Endothelial cell of umbilical vein (primary cell): ENCODE results near the gene RYR1. TPM values are rescaled to one million over a fixed set of nuclear protein-coding genes. Genes with fewer than 3 reads are reported as not detected.

Experiments used
- BruUV-seq: library from RNA; stranded (reverse); fragments of 400-500 nt; replicated peaks from 2 replicates; lab custom pipeline; 2021; lab: Mats Ljungman, UMichigan
- CTCF ChIA-PET: fragments of 300-600, 350-600 bp; sonication (Branson Sonifier 250); formaldehyde crosslinking; loops from one replicate; lab custom pipeline; 2021; ENCODE audit warnings: antibody characterized with exemption, inconsistent platforms; lab: Charles Lee
- POLR2A ChIA-PET: fragments of 300-600, 350-600 bp; sonication (Branson Sonifier 250); formaldehyde crosslinking; loops from one replicate; lab custom pipeline; 2021; ENCODE audit warnings: antibody characterized with exemption, inconsistent platforms; lab: Charles Lee
- DNase-seq: peaks from one replicate; pipeline ENCODE4 v3.0.0-alpha.2; 2011; ENCODE audit warnings: low read depth, low spot score
- FAIRE-seq: peaks from 2 replicates; lab custom pipeline; 2011; peaks lifted over from hg19 to GRCh38; lab: Jason Lieb, UNC
- H2AFZ ChIP-seq: 2 replicates; pipeline ENCODE4 v1.6.0; 2012; ENCODE audit warnings: low read depth, low read length, control low read depth, inconsistent platforms
- H3K27ac ChIP-seq: 2 replicates; pipeline ENCODE4 v1.5.1; 2011; ENCODE audit warnings: low read depth, mild to moderate bottlenecking, control low read depth, low read length, moderate library complexity; ENCODE audit not compliant: insufficient read depth
- H3K27me3 ChIP-seq, 2 experiments: 2 replicates each; pipeline versions ENCODE4 v1.6.0 to v1.6.1; 2011; ENCODE audit warnings: low read length in 2 of 2, mixed read lengths in 1 of 2; ENCODE audit not compliant: control insufficient read depth in 2 of 2, insufficient read depth in 2 of 2
- H3K36me3 ChIP-seq, 2 experiments: 2 replicates in 1 of 2; 3 replicates in 1 of 2; pipeline ENCODE4 v1.5.1; 2011; ENCODE audit warnings: low read length in 2 of 2, mild to moderate bottlenecking in 1 of 2, moderate library complexity in 1 of 2; ENCODE audit not compliant: control insufficient read depth in 2 of 2, insufficient read depth in 2 of 2; ENCODE audit errors: extremely low read depth in 1 of 2
- H3K4me1 ChIP-seq: 3 replicates; pipeline ENCODE4 v1.5.1; 2011; ENCODE audit warnings: mild to moderate bottlenecking, low read length; ENCODE audit not compliant: control insufficient read depth, insufficient read depth; ENCODE audit errors: extremely low read depth
- H3K4me2 ChIP-seq: 2 replicates; pipeline ENCODE4 v1.6.1; 2011; ENCODE audit warnings: low read length, control low read depth, mixed read lengths; ENCODE audit not compliant: insufficient read depth
- H3K4me3 ChIP-seq, 3 experiments: fragments of 200-600 bp in 1 of 3; sonication (generic), shearing (Covaris generic) in 1 of 3; replicated peaks in 1 of 3; 2 replicates each; pipeline ENCODE4 v1.5.1; 2011 to 2016; ENCODE audit warnings: control low read depth in 3 of 3, low read length in 3 of 3, mild to moderate bottlenecking in 2 of 3, inconsistent platforms in 1 of 3, low read depth in 1 of 3, moderate library complexity in 1 of 3; ENCODE audit not compliant: insufficient read depth in 1 of 3
- H3K79me2 ChIP-seq: 2 replicates; pipeline ENCODE4 v1.6.0; 2012; ENCODE audit warnings: low read length, inconsistent platforms; ENCODE audit not compliant: control insufficient read depth, insufficient read depth
- H3K9ac ChIP-seq: replicated peaks from 2 replicates; pipeline ENCODE3; 2011; ENCODE audit warnings: low read length, control low read depth; ENCODE audit not compliant: insufficient read depth; ENCODE audit errors: extremely low read depth
- H3K9me1 ChIP-seq: replicated peaks from 3 replicates; pipeline ENCODE4 v1.6.0; 2011; ENCODE audit warnings: mild to moderate bottlenecking, low read length; ENCODE audit not compliant: control insufficient read depth, insufficient read depth; ENCODE audit errors: extremely low read depth
- H3K9me3 ChIP-seq: replicated peaks from 2 replicates; pipeline ENCODE4 v1.5.1; 2012; ENCODE audit warnings: low read length, inconsistent platforms; ENCODE audit not compliant: control insufficient read depth, insufficient read depth
- H4K20me1 ChIP-seq: replicated peaks from 2 replicates; pipeline ENCODE3; 2011; ENCODE audit warnings: mild to moderate bottlenecking, low read length; ENCODE audit not compliant: control insufficient read depth, insufficient read depth; ENCODE audit errors: extremely low read depth
- EZH2 ChIP-seq: IDR thresholded peaks from 2 replicates; pipeline ENCODE4 v1.6.1; 2012; ENCODE audit warnings: borderline replicate concordance, low read depth, mild to moderate bottlenecking, moderate library complexity, low read length, inconsistent platforms; ENCODE audit not compliant: severe bottlenecking
- FOS ChIP-seq: IDR thresholded peaks from 2 replicates; pipeline ENCODE4 v1.6.1; 2011; ENCODE audit warnings: mild to moderate bottlenecking, low read length, moderate library complexity, borderline replicate concordance; ENCODE audit not compliant: insufficient read depth
- GATA2 ChIP-seq: IDR thresholded peaks from 2 replicates; pipeline ENCODE4 v1.7.0; 2011; ENCODE audit warnings: low read depth, mild to moderate bottlenecking, moderate library complexity, mixed read lengths, low read length; ENCODE audit not compliant: insufficient read length, insufficient read depth
- JUN ChIP-seq: IDR thresholded peaks from 2 replicates; pipeline ENCODE4 v1.6.1; 2011; ENCODE audit warnings: borderline replicate concordance, low read depth; ENCODE audit not compliant: insufficient read length, insufficient read depth
- MAX ChIP-seq: IDR thresholded peaks from 2 replicates; pipeline ENCODE4 v1.6.1; 2011; ENCODE audit not compliant: insufficient read depth, insufficient read length
- MYC ChIP-seq: IDR thresholded peaks from one replicate; pipeline ENCODE4 v1.6.1; 2011; ENCODE audit warnings: mild to moderate bottlenecking, low read depth, low read length
- POLR2A ChIP-seq: IDR thresholded peaks from 2 replicates; pipeline ENCODE4 v1.6.1; 2012; ENCODE audit warnings: low read depth, mild to moderate bottlenecking, control low read depth, low read length
- POLR2AphosphoS5 ChIP-seq: IDR thresholded peaks from 2 replicates; pipeline ENCODE4 v1.6.1; 2012; ENCODE audit warnings: low read depth, mild to moderate bottlenecking, control low read depth, low read length, moderate library complexity; ENCODE audit not compliant: insufficient read depth
- dilution Hi-C: fragments of 300-500 bp; cut with MboI; formaldehyde crosslinking; loops from one replicate; pipeline ENCODE4 v1.15.0; 2019; ENCODE audit warnings: low sequenced_read_pairs; ENCODE audit not compliant: extremely low pct_ligation_motif_present
- intact Hi-C: fragments of 100-400 bp; cut with micrococcal nuclease; formaldehyde crosslinking; loops from one replicate; pipeline ENCODE4 v1.10.0; 2022
- polyA plus RNA-seq, 4 experiments: library from polyadenylated mRNA; depleted of rRNA in 3 of 4; stranded (reverse) in 3 of 4; unstranded in 1 of 4; fragments of >200 nt; gene quantifications; 2 replicates each; pipeline versions ENCODE4 v1.2.1 to v1.2.3, GENCODE V29; 2011 to 2012; ENCODE audit warnings: missing spikeins in 1 of 4
- total RNA-seq: library from RNA; stranded (reverse); gene quantifications from 2 replicates; pipeline ENCODE4 v1.2.3, GENCODE V29; 2021
- TF ChIP-seq, protein P1 (sequence below), 2 donors: IDR thresholded peaks; 1 replicate in 1 of 2; 2 replicates in 1 of 2; pipeline ENCODE4 v1.5.1; 2011; ENCODE audit warnings: low read length in 2 of 2, mild to moderate bottlenecking in 2 of 2, moderate library complexity in 2 of 2, control low read depth in 1 of 2, inconsistent platforms in 1 of 2, low read depth in 1 of 2; ENCODE audit not compliant: insufficient read depth in 1 of 2; ENCODE audit errors: extremely low read depth in 1 of 2

RYR1 gene
- total and polyA plus RNA-seq, 2 donors (not counting 3 experiments of a cell fraction or from before 2014, with no cell fraction given): under 0.01 to 0.02 TPM

DNA sequence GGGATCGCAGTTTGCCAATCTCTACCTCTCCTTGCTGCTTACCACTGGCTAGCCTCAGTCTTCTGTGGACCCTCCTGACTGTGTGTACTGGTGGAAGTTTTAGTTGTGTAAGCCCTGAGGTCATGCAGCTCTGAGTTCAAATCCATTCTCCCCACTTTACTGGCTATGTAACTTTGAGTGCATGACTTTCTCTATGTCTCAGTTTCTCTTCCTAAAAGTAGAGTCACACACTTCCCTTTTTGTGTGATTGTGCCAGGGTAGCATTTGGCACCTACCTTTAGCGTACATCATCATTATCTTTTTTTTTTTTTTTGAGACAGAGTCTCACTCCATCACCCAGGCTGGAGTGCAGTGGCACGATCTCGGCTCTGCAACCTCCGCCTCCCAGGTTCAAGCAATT, 113.9 kb downstream of the RYR1 start:
- CTCF ChIA-PET: no interaction called here
- Histone ChIP-seq H3K4me2 (no peak overlapping the region), H3K9me3 (no peaks in the 10 kb centered on the region), H3K9ac (no peak overlapping the region), H3K36me3 (no peaks in the 10 kb centered on the region), H3K4me1 (peaks cover 7% of the 10 kb centered on the region), H3K79me2 (no peaks in the 10 kb centered on the region), H3K4me3 (no peak overlapping the region), H3K27ac (no peak overlapping the region), H4K20me1 (no peaks in the 10 kb centered on the region), H3K9me1 (no peaks in the 10 kb centered on the region), H2AFZ (no peak overlapping the region), H3K27me3 (no peaks in the 10 kb centered on the region)
- DNase-seq: no peak
- BruUV-seq: no TSS peak
- POLR2A ChIA-PET: interaction anchor here (0.7 kb wide), 1 partner anchor 86 kb away, joined by 7 read pairs; no protein-coding TSS in a partner anchor
- dilution Hi-C loops: no loop called here
- TF ChIP-seq, protein P1, sequence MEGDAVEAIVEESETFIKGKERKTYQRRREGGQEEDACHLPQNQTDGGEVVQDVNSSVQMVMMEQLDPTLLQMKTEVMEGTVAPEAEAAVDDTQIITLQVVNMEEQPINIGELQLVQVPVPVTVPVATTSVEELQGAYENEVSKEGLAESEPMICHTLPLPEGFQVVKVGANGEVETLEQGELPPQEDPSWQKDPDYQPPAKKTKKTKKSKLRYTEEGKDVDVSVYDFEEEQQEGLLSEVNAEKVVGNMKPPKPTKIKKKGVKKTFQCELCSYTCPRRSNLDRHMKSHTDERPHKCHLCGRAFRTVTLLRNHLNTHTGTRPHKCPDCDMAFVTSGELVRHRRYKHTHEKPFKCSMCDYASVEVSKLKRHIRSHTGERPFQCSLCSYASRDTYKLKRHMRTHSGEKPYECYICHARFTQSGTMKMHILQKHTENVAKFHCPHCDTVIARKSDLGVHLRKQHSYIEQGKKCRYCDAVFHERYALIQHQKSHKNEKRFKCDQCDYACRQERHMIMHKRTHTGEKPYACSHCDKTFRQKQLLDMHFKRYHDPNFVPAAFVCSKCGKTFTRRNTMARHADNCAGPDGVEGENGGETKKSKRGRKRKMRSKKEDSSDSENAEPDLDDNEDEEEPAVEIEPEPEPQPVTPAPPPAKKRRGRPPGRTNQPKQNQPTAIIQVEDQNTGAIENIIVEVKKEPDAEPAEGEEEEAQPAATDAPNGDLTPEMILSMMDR (IDR thresholded peaks at IDR 0.05; ENCODE audit: extremely low read depth in 1 of 2, insufficient read depth in 1 of 2, low read depth in 1 of 2, low read length in 2 of 2): no peak
- FAIRE-seq: no peak
- intact Hi-C loops: no loop called here

DNA sequence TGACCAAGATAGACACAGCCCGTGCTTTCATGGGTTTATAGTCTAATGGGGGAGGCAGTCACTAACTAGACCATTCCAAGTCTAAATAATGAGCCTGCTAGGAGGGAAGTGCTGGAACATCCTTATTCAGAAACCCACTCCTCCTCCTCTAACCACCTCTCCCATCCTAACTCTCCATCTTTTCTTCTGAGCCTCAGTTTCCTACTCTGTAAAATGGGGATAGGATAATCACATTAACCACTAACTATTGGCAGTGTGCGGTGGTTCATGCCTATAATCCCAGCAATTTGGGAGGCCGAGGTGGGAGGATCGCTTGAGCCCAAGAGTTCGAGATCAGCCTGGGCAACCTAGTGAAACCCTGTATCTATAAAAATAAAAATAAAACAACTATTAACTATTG, 115.6 kb downstream of the RYR1 start:
- Histone ChIP-seq H3K27me3 (no peaks in the 10 kb centered on the region), H2AFZ (no peak overlapping the region), H4K20me1 (no peaks in the 10 kb centered on the region), H3K4me3 (no peak overlapping the region), H3K79me2 (no peaks in the 10 kb centered on the region), H3K36me3 (no peaks in the 10 kb centered on the region), H3K9ac (no peak overlapping the region), H3K27ac (no peak overlapping the region), H3K9me1 (no peaks in the 10 kb centered on the region), H3K9me3 (no peaks in the 10 kb centered on the region), H3K4me1 (peaks cover 7% of the 10 kb centered on the region), H3K4me2 (no peak overlapping the region)
- POLR2A ChIA-PET: no interaction called here
- FAIRE-seq (no peak), DNase-seq (no peak)
- CTCF ChIA-PET: no interaction called here
- dilution Hi-C loops: no loop called here
- BruUV-seq: no TSS peak
- intact Hi-C loops: no loop called here
- TF ChIP-seq JUN (no peak), MYC (no peak), MAX (no peak), POLR2AphosphoS5 (no peak), EZH2 (no peak), FOS (no peak), POLR2A (no peak), GATA2 (no peak)
- TF ChIP-seq, protein P1 (IDR thresholded peaks at IDR 0.05; ENCODE audit: extremely low read depth in 1 of 2, insufficient read depth in 1 of 2, low read depth in 1 of 2, low read length in 2 of 2): no peak
